ENCODE measurements around the gene PNPLA6.

DNA sequence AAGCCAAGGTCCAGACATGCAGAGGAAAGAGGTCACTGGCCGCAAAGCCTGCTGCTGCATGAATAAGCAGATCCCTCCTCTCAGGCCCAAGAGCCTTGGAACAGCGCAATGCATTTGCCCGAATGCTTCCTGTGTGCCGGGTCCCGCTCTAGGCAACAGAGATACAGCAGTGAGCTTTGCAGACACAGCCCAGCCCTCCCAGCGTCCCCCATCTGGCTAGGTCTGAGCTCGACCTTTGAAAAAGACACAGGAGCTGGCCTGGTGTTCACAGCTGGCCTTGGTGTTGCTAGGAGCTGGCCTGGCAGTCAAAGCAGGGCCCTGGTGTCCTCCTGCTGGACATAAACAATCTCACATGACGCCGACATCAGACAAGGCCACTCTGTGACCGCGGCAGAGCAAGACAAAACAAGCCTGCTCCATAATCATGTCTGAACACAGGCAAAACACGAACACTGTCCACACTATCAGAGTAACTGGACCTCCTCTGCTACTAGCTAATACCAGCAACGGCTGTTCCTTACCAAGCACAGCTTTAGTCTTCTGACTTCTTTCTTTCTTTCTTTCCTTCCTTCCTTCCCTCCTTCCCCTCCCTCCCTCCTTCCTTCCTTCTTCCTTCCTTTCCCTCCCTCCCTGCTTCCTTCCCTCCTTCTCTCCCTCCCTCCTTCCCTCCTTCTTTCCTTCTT lies 41.0 kb upstream of the PNPLA6 start:
- TF ChIP-seq EZH2 (IDR thresholded peaks at IDR 0.05; ENCODE audit: low read depth): no peak
- TF ChIP-seq CTCF (conservative IDR thresholded peaks at IDR 0.05): no peak

Measured in PC-9 (cell line).